ENCODE measurements around the gene SERPINA9.
"Not testable (repeated sequence)": the region's sequence is repeated elsewhere in the genome, so short reads cannot be mapped to it uniquely, and the experiment has no call there.

Gene SERPINA9

GRCh38 chr14:94485944-94486841 lies 10.2 kb upstream of the SERPINA9 start:
- peak; percentile 39 for DNase-seq

GRCh38 chr14:94484481-94484880 lies 8.5 kb upstream of the SERPINA9 start:
- DNase-seq: no peak

- no peak for DNase-seq
Observed at GRCh38 chr14:94483729-94484275, 7.8 kb upstream of the SERPINA9 start.

- DNase-seq: no peak
Observed at GRCh38 chr14:94483071-94483451, 7.1 kb upstream of the SERPINA9 start.

- DNase-seq: not testable (repeated sequence)
Observed at GRCh38 chr14:94482132-94483070, 6.4 kb upstream of the SERPINA9 start.

DNA sequence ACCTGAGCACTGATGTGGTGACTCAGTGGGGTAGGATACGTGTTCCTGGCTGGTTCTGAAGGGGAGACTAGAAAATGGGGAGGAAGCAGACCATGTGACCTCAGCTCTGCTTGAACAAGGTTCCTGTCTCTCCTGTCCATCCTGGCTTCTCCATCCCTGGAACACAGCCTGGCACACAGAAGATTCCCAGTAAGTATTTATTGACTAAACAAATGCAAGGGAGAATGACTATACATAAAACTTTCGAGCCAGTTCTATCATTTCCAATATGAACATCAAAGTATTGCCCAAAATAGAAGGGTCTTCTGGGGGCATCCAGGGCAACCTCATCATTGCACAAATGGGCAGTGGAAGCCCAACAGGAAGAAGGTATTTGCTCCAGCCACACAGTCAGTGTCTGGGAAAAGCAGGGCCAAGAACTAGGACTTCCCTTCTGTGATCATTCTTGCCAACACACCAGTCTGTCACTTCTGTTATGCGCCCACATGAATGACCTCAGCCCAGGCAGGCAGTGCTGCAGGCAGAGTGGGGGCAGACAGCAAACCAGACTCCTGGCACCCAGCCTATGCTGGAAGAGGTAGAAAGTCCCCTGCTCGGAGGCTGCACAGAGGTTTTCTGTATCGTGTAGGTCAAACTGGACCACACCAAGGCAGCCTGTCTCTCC lies 5.6 kb upstream of the SERPINA9 start:
- DNase-seq: no peak

DNA sequence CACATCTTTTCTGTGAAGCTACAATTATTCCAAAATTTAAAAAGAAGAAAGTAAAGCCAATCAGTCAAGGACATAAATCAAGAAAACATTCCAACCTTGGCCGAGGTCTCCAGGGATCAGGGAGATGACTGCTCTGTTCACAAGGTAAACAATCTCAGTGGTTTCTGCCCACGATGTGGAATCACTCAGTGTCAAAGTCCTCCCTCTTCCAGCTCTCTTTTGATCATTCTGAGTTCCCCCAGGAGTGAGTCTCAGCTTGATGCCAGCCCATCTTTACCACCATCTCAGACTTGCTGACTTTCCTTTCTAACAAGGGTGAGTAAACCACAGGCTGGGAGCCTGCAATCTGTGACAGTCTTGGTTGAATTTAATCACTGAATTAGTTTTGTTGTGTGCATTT lies 4.8 kb upstream of the SERPINA9 start:
- DNase-seq: no peak

GRCh38 chr14:94478420-94478819 lies 2.4 kb upstream of the SERPINA9 start:
- DNase-seq: no peak

DNA sequence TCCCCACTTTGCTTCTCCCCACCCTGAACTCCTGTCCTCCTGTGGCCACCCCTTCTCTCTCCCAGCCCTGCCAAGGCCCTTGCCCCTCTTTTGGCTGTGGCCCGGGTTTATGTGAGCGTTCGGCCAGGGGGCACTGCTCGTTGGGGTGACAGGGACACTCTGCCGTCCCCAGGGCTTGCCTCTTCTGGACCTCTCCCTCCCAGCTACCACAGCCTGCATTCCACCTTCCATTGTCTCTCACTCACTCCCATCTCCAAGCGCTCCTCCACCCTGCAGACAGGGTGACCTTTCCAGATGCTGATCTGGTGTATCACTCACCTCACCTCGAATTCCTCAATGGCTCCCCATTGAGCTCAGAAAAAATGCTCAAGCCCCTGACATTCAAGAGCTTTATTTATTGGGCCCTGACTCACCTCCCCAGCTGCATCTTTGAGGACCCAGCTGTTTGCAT lies 1.4 kb downstream of the SERPINA9 start:
- no peak for DNase-seq

DNA sequence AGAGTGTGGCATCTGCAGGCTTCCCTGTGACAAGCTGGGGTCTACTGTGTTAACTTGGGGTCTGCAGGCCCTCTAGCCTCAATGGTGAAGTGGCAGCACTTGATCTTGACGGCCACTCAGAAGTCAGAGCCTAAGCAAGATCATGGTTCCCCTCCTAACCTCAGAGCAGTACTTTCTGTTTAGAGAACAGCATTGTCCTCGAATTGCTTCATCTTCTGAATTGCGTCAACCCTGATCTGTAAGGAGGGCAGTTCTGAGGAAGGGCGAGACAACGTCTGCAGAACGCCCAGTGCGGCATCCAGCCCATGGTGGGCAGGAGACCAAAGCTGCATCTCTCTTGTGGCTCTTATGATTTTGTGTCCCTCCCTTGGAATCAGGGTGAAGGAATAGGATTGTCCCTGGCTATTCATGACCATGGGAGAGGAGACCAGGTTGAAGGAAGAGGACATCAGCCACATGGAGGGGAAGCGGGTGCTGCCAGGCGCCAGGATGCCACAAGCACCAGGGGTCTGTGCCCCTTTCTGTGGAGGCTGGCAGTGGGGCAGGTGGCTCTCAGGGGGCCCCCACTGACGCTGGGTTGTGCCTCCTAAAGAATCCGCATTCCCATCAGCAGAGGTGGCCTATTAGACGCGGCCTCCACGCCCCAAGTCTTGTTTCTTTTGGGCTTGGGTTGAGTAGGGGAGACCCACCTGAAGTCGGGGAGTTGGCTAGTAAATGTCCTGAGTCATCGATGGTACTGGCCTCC lies 2.2 kb downstream of the SERPINA9 start:
- DNase-seq: no peak

DNA sequence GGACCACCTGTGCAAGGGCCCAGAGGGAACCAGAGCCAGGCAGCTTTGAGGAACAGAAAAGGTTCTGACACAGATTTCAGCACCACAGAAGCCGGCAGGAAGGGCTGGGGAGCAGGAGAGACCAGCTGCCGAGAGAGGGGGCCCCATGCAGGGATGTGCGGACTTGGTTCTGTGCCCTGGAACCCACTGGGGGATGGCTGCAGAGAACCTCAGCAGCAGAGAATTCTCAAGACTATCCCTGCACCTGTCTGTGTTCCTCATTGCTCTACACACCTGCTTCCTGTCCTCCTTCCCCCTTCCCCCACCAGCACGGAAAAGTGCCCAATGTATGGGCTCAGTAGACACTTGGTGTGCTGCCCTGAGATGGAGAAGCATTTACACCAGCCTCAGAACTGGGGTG lies 3.2 kb downstream of the SERPINA9 start:
- no peak for DNase-seq

GRCh38 chr14:94471045-94471444 lies 5.0 kb downstream of the SERPINA9 start:
- no peak for DNase-seq

GRCh38 chr14:94470311-94470710 lies 5.7 kb downstream of the SERPINA9 start:
- no peak for DNase-seq

DNA sequence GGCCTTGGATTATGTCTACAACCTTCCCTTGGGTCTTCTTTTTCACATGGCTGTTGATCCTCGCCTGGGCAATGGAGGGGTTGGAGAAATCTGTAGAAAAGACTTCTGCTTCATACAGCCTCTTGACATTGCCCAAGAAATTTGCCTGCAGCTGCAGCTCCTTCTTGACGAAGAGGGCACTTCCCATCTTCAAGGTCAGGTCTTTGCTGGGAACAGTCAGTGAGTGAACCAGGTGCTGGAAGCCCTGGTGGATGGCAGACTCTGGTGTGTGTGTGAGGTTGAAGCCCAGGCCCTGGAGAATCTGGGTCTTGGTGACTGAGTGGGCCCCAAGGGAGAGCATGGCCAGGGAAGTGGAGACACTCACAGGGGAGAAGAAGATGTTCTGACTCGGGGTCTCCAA lies 6.7 kb downstream of the SERPINA9 start:
- no peak for DNase-seq

DNA sequence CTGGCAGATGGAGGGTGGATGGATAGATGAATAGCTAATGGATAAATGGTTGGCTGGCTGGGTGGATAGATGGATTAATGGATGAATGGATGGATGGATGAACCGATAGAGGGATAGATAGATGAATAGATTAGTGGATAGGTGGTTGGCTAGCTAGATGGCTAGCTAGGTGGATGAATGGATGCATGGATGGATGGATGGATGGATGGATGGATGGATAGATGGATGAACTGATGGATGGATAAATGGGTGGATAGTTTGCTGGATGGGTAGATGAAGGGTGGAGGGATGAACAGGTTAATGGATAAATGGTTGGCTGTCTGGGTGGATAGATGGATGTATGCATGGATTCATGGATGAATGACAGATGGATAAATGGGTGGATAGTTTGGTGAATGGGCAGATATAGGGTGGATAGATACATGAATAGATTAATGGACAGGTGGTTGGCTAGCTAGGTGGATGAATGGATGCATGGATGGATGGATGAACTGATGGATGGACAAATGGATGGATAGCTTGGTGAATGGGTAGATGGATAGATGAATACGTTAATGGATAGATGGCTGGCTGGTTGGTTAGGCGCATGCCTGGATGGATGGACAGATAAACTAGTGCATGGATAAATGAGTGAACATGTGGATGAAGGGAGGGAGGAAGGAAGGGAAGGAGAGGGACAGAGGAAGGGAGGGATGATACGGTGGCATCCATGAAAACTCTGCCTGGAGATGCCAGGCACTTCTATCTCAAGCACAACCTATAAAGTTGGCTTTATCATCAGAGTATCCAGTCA lies 8.1 kb downstream of the SERPINA9 start:
- no peak for DNase-seq

GRCh38 chr14:94466706-94467370 lies 9.2 kb downstream of the SERPINA9 start:
- DNase-seq: no peak

- no peak for DNase-seq
Observed at GRCh38 chr14:94465042-94465441, 11.0 kb downstream of the SERPINA9 start.

DNA sequence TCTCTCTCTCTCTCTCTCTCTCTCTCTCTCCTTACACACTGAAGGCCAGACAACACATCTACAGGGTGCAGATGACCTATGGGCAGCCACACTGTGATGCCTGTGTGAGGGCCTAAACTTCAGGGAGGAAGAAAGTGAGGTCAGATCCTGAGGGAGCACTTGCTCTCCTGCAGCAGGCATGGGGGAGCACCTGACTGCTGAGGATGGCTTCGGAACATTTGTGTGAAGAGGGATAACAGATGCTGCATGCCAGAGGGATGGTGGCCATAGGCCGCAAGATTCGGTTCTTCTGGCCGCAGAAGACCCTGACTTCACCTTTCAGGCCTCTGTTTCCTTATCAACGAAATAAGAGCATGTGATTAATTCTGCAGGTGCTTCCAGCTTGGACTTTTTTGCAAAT lies 11.7 kb downstream of the SERPINA9 start:
- DNase-seq: no peak

- no peak for DNase-seq
Observed at GRCh38 chr14:94462763-94463572, 13.0 kb downstream of the SERPINA9 start.

DNA sequence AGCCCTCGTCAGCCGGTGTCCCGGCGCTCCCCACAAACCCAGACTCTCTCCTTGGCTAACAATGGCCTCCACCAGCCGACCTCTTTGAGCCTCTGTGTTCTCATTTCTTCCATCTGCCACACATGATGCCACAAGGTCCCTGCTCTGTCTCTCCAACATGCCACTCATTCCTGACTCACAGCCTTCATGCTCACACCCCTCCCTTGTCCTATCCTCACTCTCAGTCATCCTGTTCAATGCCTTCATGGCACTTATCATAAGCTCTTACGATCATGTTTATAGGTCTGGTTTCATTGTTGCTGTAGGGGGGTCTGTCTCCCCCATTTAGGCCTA lies 13.8 kb downstream of the SERPINA9 start:
- no peak for DNase-seq

All from NCI-H510A treated with DMSO at 0.1 percent for 48 hours (cell line).